NB4 (cell line): ENCODE results near the gene GPR26.

Experiments
- MYC ChIP-seq: IDR thresholded peaks from 2 replicates; pipeline ENCODE4 v1.6.1; 2011; ENCODE audit warnings: low read depth, low read length
- POLR2A ChIP-seq: IDR thresholded peaks from 2 replicates; pipeline ENCODE4 v1.6.1; 2011; ENCODE audit warnings: mild to moderate bottlenecking; ENCODE audit not compliant: insufficient read length; ENCODE audit errors: extremely low read depth
- TF ChIP-seq, protein P1 (sequence below): IDR thresholded peaks from one replicate; pipeline ENCODE4 v1.5.1; 2012; ENCODE audit warnings: low read depth, low read length

DNA sequence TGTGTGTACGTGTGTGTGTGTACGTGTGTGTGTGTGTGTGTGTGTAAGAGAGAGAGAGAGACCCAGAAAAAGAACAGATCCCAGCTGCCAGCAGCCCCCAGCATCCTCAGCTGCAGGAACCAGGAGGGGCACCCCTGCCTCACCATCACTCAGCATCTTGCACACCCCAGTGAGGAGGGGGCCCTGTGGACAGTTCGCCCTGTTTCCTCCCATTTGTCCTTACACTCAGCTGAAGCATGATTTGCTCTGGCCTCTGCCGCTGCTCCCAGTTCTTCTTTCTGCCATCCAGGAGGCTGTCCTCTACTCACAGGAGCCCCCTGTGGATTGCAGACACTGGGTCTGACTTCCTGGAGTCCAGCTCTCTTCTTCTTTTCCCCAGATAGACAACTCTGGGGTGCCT, 9.7 kb downstream of the GPR26 start:
- TF ChIP-seq, protein P1, sequence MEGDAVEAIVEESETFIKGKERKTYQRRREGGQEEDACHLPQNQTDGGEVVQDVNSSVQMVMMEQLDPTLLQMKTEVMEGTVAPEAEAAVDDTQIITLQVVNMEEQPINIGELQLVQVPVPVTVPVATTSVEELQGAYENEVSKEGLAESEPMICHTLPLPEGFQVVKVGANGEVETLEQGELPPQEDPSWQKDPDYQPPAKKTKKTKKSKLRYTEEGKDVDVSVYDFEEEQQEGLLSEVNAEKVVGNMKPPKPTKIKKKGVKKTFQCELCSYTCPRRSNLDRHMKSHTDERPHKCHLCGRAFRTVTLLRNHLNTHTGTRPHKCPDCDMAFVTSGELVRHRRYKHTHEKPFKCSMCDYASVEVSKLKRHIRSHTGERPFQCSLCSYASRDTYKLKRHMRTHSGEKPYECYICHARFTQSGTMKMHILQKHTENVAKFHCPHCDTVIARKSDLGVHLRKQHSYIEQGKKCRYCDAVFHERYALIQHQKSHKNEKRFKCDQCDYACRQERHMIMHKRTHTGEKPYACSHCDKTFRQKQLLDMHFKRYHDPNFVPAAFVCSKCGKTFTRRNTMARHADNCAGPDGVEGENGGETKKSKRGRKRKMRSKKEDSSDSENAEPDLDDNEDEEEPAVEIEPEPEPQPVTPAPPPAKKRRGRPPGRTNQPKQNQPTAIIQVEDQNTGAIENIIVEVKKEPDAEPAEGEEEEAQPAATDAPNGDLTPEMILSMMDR: no peak
- TF ChIP-seq POLR2A (no peak), MYC (no peak)
